LHCN-M2 (cell line): ENCODE results near the gene CHD5. TPM values are rescaled to one million over a fixed set of nuclear protein-coding genes. Genes with fewer than 3 reads are reported as not detected.
"Not testable (repeated sequence)": the region's sequence is repeated elsewhere in the genome, so short reads cannot be mapped to it uniquely, and the experiment has no call there.

Experiments used
- DNase-seq: peaks from one replicate; pipeline ENCODE4 v3.0.0-alpha.2; 2012; ENCODE audit warnings: low read depth
- total RNA-seq: library from RNA; depleted of rRNA; stranded (reverse); fragments of >200 nt; gene quantifications from 2 replicates; pipeline ENCODE4 v1.2.3, GENCODE V29; 2014; rRNA removed

Gene CHD5
- total RNA-seq, 1 experiment from 2014 or later = 0.06 TPM

DNA sequence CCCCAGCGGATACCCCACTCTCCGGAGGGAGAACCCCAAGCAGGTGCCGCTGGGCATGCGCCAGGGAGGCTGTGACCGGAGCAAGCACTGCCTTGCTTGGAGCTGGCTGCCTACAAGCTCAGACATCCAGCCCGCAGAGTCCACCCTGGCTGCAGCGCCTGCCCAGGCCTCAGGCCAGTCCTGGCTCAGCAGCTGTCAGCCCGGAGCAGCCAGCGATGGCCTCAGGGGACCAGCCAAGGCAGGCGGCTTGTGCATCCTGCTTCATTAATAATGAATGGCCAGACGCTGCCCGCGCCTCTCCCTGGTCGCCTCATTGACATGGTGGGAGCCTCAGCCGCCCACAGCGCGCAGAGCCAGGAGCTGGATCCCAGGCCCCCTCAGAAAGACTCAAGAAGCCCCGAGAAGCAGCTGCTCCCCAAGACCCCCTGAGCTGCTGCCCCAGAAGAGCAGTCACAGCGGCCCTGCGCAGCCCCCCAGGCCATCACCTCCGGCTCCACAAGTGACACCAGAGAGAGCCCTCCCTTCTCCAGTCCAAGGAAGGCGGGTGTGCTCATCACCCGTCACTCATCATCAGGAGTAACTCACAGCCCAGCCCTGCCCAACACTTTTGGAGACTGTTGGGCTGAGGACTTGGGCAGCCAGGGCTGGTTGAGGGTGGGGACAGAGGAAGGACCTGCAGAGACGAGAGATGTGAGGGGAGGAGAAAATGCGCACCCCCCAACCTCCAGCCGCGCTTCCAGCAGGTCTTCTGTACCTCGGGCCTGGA, 114.8 kb downstream of the CHD5 start:
- DNase-seq = no peak

DNA sequence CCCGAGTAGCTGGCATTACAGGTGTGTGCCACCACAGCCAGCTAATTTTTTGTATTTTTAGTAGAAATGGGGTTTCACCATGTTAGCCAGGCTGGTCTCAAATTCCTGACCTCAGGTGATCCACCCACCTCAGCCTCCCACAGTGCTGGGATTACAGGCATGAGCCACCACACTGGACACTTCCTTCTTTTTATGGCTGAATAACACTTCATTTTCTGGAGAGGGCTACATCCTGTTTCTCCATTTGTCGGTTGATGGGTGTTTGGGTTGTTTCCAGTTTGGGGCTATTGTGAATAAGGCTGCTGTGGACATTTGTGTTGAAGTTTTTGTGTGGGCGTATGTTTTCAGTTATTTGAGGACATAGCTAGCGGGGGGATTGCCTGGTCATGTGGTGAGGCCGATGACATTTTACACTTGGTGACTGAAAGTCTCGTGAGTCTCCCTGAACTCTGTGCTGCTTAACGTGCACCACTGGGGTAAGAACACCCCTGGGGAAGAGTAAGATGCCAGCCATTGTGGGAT, 116.5 kb downstream of the CHD5 start:
- not testable (repeated sequence) for DNase-seq

DNA sequence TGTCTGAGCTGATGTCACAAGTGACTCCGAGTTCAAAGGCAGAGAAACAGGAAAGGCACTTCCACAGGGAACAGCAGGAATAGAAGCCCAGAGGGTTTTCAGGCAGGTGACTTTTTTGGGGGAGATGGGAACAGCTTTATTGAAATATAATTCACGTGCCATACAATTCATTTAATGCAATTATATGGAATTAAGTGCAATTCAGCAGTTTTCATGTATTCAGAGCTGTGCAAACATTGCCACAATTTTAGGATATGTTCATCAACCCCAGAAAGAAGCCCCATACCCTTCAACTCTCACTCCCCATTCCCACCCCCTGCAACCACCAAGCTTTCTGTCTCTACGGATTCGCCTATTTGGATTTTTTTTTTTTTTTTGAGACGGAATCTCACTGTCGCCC, 117.5 kb downstream of the CHD5 start:
- DNase-seq = no peak

DNA sequence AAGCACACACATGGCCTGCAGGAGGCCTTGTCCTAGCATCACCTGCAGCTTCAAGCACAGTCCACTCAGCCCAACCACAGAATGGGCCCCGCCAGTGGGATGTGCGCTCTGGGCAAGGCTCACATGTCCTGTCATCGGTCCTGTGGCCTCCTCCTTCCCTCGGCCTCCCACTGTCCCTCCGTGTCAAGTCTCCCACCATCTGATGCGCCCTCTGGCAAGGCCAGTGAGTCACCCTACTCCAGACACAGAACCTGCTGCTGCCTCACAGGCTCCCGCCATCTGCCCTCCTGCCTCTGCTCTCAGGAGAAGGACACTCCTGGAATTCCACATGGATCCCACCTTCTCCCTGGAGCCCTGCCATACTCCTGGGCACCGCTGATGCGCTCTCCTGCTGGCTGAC, 120.3 kb downstream of the CHD5 start:
- DNase-seq = no peak

DNA sequence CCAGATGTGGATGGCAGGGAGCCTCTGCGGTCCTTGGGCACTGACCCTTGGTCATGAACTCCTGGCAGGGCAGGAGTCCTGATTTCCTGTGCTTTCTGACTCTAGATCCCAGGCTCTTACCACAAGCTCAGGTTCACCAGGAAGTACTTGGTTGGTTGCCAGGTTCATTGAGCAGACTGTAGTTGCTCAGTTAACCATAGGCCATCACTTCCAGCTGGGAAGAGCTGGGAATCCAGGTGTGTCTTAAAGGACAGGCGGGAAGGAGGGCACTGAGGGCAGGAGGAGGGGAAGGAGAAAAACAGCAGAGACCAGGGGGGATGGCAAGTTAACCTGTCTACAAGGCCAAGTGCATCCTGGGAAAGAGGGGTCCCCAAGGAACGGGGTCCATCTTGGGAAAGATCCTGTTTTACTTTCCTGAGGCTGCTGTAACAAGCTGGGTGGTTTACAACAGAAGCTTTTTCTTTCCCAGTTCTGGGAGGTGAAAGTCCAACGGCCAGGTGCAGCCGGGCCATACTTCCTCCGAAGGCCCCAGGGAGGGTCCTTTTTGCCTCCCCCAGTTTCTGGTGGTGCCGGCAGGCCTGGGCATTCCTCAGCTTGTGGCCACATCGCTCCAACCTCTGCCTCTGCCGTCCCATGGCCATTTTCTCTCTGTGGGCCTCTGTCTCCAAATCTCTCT, 122.8 kb downstream of the CHD5 start:
- no peak for DNase-seq

DNA sequence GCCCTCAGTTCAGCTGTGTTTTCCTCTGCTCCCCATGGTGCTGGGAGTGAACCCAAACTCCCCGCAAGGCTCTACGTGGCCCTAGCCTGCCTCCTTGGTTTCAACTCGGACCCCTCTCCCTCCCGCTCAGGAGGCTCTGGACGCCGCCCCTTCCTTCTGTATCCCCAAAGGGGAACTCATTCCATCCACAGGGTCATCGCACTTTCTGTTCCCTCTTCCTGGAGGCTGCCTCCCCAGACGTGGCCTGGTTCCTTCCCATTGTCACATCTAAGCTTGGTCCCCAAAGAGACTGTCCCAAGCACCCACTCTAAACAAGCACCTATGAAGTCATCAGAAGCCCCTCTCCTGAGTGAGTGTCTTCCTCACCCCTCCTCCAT, 123.6 kb downstream of the CHD5 start:
- DNase-seq = no peak

DNA sequence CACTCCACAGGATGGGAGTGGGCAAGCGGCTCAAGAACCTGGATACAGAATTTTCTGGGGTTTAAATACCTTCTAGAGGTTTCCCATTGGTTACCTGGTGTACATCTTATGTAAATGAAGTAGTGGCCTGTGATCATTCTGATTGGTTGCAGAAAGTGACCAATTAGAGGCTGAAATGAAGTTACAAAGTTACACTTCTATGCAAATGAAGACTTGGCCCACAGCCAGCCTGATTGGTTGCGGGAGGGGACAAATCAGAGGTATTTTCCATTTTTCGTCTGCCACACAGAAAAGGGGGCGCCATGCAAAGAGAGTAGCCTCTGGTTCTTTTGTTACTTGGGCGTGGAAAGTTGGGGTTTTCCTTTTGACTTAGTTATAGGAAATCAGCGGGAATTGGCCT, 125.5 kb downstream of the CHD5 start:
- no peak for DNase-seq

DNA sequence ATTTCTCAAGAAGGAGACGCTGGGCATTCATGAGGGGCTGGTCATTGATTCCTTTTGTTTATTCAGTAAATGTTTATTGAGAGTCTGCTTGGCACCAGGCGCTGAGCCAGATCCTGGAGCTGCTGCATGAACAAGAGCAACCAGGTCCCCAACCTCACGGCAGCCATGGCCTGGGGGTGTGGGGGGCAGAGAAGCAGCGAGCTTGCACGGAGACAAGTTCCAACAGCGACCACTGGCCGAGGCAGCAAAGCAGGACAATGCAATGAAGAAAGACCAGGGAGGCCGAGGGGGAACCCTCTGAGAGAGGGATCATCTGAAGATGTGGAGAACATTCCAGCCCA, 126.9 kb downstream of the CHD5 start:
- no peak for DNase-seq

DNA sequence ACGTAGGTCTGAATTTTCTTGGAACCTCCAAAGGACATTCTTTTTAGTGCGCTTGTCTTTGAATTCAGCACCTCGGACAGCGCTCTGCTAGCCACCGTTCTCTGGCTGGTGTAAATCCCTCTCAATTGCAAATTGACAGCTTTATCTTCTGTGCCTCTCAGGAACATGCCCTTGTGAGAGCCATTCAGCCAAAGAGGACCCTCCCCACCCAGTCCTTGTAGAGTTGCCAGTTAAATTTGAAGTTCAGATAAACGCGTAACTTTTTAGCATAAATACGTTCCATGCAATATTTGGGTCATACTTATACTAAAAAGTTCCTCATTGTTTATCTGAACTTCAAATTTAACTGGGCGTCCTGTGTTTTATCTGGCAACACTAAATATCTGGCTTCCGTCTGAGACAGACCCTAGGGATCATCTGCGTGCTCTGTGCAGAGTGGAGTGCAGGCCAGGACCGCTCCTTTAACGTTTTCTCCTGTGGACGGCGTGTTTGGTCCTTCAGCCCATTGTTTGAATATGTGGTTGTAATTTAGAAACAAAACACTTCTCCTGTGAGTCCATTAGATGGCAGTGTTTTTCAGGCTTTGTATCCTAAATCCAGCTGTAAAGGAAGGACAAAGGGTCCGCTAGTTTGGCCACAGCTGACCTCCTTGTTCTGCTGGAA, 127.4 kb downstream of the CHD5 start:
- DNase-seq = peak; percentile 52

Other genes starting within 250 kb of the CHD5 start
- gene NPHP4, start 187.9 kb downstream of the CHD5 start, total RNA-seq = 4.5 and 4.7 TPM in 2 replicates
- 0.96 and 1.0 TPM in 2 replicates for gene KCNAB2, start 134.4 kb downstream of the CHD5 start, total RNA-seq
- 111 and 136 TPM in 2 replicates for gene RPL22, start 19.3 kb upstream of the CHD5 start, total RNA-seq
- 1.0 and 1.3 TPM in 2 replicates for gene RNF207, start 25.8 kb upstream of the CHD5 start, total RNA-seq
- 135 and 145 TPM in 2 replicates for gene ICMT, start 55.6 kb upstream of the CHD5 start, total RNA-seq
- not detected in 2 replicates for gene HES3, start 63.9 kb upstream of the CHD5 start, total RNA-seq
- gene GPR153, start 80.8 kb upstream of the CHD5 start, total RNA-seq = 38.2 and 43.0 TPM in 2 replicates
- gene ACOT7, start 213.4 kb upstream of the CHD5 start, total RNA-seq = 41.3 and 42.7 TPM in 2 replicates
- 0.06 TPM in 1 of 2 replicates, not detected in the other for gene HES2, start 239.6 kb upstream of the CHD5 start, total RNA-seq
- gene ESPN, start 244.5 kb upstream of the CHD5 start, total RNA-seq = not detected in 2 replicates